ENCODE results near the gene IMP3. TPM values are rescaled to one million over a fixed set of nuclear protein-coding genes. Genes with fewer than 3 reads are reported as not detected.
"Not testable (repeated sequence)": the region's sequence is repeated elsewhere in the genome, so short reads cannot be mapped to it uniquely, and the experiment has no call there.

IMP3 gene
- 100 and 115 TPM in 2 replicates for total RNA-seq

GRCh38 chr15:75639709-75640482 lies at the start of gene IMP3:
IMP3 (minus strand) TSS chr15:75640224; CDS start chr15:75640168, 56 bp downstream.
- peak; percentile 85 for DNase-seq (ENCODE audit: extremely low read depth, low read depth, low spot score)

GRCh38 chr15:75689429-75689828 lies 49.4 kb upstream of the IMP3 start:
- DNase-seq (ENCODE audit: extremely low read depth, low read depth, low spot score) = not testable (repeated sequence)

- no peak for DNase-seq (ENCODE audit: extremely low read depth, low read depth, low spot score)
Measured at GRCh38 chr15:75688831-75689230, 48.8 kb upstream of the IMP3 start.

GRCh38 chr15:75688278-75688557 lies 48.2 kb upstream of the IMP3 start:
- DNase-seq (ENCODE audit: extremely low read depth, low read depth, low spot score) = no peak

- no peak for DNase-seq (ENCODE audit: extremely low read depth, low read depth, low spot score)
Measured at GRCh38 chr15:75687486-75688277, 47.7 kb upstream of the IMP3 start.

GRCh38 chr15:75686212-75686642 lies 46.2 kb upstream of the IMP3 start:
- not testable (repeated sequence) for DNase-seq (ENCODE audit: extremely low read depth, low read depth, low spot score)

- no peak for DNase-seq (ENCODE audit: extremely low read depth, low read depth, low spot score)
Measured at GRCh38 chr15:75685195-75685594, 45.2 kb upstream of the IMP3 start.

- no peak for DNase-seq (ENCODE audit: extremely low read depth, low read depth, low spot score)
Measured at GRCh38 chr15:75684648-75685047, 44.6 kb upstream of the IMP3 start.

- not testable (repeated sequence) for DNase-seq (ENCODE audit: extremely low read depth, low read depth, low spot score)
Measured at GRCh38 chr15:75683646-75684312, 43.8 kb upstream of the IMP3 start.

- no peak for DNase-seq (ENCODE audit: extremely low read depth, low read depth, low spot score)
Measured at GRCh38 chr15:75682181-75683135, 42.4 kb upstream of the IMP3 start.

- no peak for DNase-seq (ENCODE audit: extremely low read depth, low read depth, low spot score)
Measured at GRCh38 chr15:75680007-75680789, 40.2 kb upstream of the IMP3 start.

- not testable (repeated sequence) for DNase-seq (ENCODE audit: extremely low read depth, low read depth, low spot score)
Measured at GRCh38 chr15:75678324-75678690, 38.3 kb upstream of the IMP3 start.

- no peak for DNase-seq (ENCODE audit: extremely low read depth, low read depth, low spot score)
Measured at GRCh38 chr15:75677465-75678323, 37.7 kb upstream of the IMP3 start.

- DNase-seq (ENCODE audit: extremely low read depth, low read depth, low spot score) = no peak
Measured at GRCh38 chr15:75676688-75677464, 36.9 kb upstream of the IMP3 start.

- DNase-seq (ENCODE audit: extremely low read depth, low read depth, low spot score) = no peak
Measured at GRCh38 chr15:75675579-75676404, 35.8 kb upstream of the IMP3 start.

- no peak for DNase-seq (ENCODE audit: extremely low read depth, low read depth, low spot score)
Measured at GRCh38 chr15:75674366-75674765, 34.3 kb upstream of the IMP3 start.
